Gastrocnemius medialis (tissue), 4 donors: ENCODE results near the gene DAND5.

Experiments
- POLR2A ChIP-seq, 2 donors: fragments of 450-650 bp; IDR thresholded peaks; one replicate each; pipeline ENCODE4 v1.6.1; 2017; ENCODE audit warnings: antibody characterized with exemption in 2 of 2, mild to moderate bottlenecking in 2 of 2, moderate library complexity in 2 of 2
- TF ChIP-seq, protein P1 (sequence below), 5 experiments: fragments of 450-650 bp in 3 of 5; fragments of 200-600 bp in 2 of 5; sonication (generic) in 2 of 5; IDR thresholded peaks in 4 of 5; conservative IDR thresholded peaks in 1 of 5; 1 replicate in 4 of 5; 2 replicates in 1 of 5; pipeline ENCODE4 v1.5.1; 2016 to 2019; ENCODE audit warnings: antibody characterized with exemption in 5 of 5, mild to moderate bottlenecking in 3 of 5, moderate library complexity in 3 of 5

- peak; percentile 36 to 72 for TF ChIP-seq POLR2A (IDR thresholded peaks at IDR 0.05)
- TF ChIP-seq, protein P1, sequence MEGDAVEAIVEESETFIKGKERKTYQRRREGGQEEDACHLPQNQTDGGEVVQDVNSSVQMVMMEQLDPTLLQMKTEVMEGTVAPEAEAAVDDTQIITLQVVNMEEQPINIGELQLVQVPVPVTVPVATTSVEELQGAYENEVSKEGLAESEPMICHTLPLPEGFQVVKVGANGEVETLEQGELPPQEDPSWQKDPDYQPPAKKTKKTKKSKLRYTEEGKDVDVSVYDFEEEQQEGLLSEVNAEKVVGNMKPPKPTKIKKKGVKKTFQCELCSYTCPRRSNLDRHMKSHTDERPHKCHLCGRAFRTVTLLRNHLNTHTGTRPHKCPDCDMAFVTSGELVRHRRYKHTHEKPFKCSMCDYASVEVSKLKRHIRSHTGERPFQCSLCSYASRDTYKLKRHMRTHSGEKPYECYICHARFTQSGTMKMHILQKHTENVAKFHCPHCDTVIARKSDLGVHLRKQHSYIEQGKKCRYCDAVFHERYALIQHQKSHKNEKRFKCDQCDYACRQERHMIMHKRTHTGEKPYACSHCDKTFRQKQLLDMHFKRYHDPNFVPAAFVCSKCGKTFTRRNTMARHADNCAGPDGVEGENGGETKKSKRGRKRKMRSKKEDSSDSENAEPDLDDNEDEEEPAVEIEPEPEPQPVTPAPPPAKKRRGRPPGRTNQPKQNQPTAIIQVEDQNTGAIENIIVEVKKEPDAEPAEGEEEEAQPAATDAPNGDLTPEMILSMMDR (IDR thresholded peaks at IDR 0.05 in 4 of 5, conservative IDR thresholded peaks at IDR 0.05 in 1 of 5), result no peak
Measured at GRCh38 chr19:12933287-12934072, 35.9 kb upstream of the DAND5 start, which contains the start of gene FARSA.
